ENCODE measurements around the gene TIAM1.

DNA sequence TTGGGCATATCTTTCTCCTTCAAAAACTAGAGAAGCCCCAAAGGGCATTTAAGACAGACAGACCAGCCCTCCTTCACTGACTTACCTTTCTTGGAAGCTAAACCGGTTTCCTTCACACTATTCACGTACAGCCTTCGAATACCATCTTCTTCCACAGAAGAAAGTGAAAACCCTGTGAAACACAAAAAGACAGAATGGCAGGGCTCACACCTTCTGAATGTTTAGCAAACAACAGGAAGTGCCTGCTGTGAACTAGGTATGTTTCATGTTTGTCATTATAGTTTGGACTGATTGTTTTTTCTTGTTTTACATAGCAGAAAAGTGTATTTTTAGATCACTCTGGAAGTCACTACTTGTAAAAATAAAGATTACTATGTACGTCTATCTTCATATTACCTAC, 157.1 kb downstream of the TIAM1 start:
- TF ChIP-seq CTCF (IDR thresholded peaks at IDR 0.05) (no peak), POLR2A (IDR thresholded peaks at IDR 0.05) (no peak), POLR2AphosphoS5 (IDR thresholded peaks at IDR 0.05) (no peak), EP300 (IDR thresholded peaks at IDR 0.05) (no peak)

All from stomach (tissue), 4 donors.